ENCODE measurements around the gene SYT7.
A peak's percentile ranks its signal among the peaks of the same experiment; 100 is the strongest.

Gene SYT7

DNA sequence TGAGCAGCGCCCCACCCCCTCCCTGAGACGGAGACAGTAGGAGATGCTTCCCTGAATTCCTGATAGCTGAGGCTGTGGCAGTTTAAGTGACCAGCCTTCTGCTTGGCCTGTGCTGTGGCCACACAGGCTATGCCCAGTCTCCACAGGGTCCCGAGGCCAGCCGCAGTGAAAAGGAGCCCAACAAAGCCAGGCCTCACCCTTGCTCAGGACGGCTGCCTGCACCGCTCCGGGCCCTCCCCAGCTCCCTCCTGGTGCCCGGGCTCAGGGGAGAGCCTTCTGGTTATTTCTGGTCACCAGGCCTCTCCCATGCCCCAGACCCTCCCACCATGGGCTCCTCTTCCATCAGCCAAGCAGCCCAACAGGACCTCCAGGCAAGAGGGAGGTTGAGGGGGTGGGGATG lies 43.5 kb downstream of the SYT7 start:
- Histone ChIP-seq H3K4me3 (ENCODE audit: low read length) (no peak overlapping the region), H3K9me3 (ENCODE audit: control insufficient read depth, insufficient read depth, low read length) (no peaks in the 10 kb centered on the region), H3K4me1 (ENCODE audit: control insufficient read depth, insufficient read depth, low read length) (peaks cover 17% of the 10 kb centered on the region), H3K27me3 (ENCODE audit: control insufficient read depth, insufficient read depth, low read length) (no peaks in the 10 kb centered on the region), H3K27ac (ENCODE audit: low read length) (no peak overlapping the region), H3K36me3 (ENCODE audit: control insufficient read depth, insufficient read depth, low read length) (no peaks in the 10 kb centered on the region)
- DNase-seq (ENCODE audit: low read depth, low spot score), result no peak
- no CpG with 5 or more reads among the region's 8 CpGs for WGBS (ENCODE audit: insufficient coverage, insufficient read length)

DNA sequence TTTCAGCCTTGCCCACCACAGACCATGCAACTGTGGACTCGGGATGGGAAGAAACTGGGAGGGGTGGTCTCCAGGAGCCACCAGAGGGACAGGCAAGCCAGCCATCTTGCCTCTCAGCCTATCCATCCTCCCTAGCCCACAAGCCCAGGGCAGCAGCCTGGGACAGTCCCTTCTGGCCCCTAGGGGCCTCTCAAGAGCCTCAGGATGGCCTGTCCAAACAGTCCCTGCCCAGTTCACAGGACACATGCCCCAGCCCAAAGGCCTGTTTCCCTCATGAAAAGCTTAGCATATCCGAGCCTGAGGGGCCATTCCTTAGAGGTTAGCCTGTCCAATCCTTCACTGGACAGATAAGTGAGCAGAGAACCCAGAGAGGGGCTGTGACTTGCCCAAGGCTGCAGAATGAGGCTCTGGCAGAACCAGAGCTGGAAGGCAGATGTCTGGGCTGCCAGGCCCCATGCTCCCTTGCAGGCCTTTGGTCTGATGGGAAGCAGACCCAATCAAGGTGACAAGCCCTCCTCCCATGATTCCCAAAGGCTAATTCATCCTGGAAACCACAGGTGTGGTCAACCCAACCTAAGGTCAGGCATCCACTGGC lies 44.1 kb downstream of the SYT7 start:
- no peaks in the 10 kb centered on the region for H3K36me3 ChIP-seq (ENCODE audit: control insufficient read depth, insufficient read depth, low read length)
- H3K27me3 ChIP-seq (ENCODE audit: control insufficient read depth, insufficient read depth, low read length), result no peaks in the 10 kb centered on the region
- no peak overlapping the region for H3K27ac ChIP-seq (ENCODE audit: low read length)
- H3K9me3 ChIP-seq (ENCODE audit: control insufficient read depth, insufficient read depth, low read length), result no peaks in the 10 kb centered on the region
- DNase-seq (ENCODE audit: low read depth, low spot score), result no peak
- H3K4me1 ChIP-seq (ENCODE audit: control insufficient read depth, insufficient read depth, low read length), result peaks cover 11% of the 10 kb centered on the region
- no CpG with 5 or more reads among the region's 2 CpGs for WGBS (ENCODE audit: insufficient coverage, insufficient read length)
- H3K4me3 ChIP-seq (ENCODE audit: low read length), result no peak overlapping the region

DNA sequence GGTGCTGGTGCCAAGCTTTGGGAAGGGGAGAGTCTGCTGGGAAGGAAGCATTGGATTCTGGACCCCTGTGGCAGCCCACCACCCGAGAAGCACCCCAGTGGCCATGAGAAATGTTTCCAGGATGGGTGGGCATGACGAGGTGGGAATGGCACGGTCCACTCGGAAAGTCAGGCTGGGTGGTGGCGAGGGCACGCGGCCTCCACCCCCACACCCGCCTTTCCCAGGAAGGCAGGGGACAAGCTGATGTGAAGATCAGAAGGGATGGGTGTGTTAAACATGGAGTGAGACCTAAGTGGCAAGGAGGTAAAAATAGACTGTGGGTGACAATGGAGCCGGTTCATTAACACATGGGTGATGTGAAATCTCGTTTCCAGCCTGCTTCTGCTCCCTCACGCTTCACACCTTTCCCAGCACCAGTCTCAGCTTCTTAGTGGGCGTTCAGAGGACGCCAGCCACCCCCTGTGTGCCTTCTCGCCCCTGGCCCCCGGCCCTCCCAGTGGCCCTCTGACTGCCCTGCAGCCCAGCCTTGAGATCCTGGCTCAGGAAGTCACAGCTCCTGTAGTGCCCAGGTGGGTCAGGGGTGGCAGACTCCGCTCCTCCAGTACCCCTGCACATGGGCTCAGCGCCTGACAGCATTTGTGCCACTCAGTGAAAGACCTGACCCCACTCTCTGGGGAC lies 44.7 kb downstream of the SYT7 start:
- Histone ChIP-seq H3K4me1 (ENCODE audit: control insufficient read depth, insufficient read depth, low read length) (peaks cover 9% of the 10 kb centered on the region), H3K27ac (ENCODE audit: low read length) (no peak overlapping the region), H3K27me3 (ENCODE audit: control insufficient read depth, insufficient read depth, low read length) (no peaks in the 10 kb centered on the region), H3K36me3 (ENCODE audit: control insufficient read depth, insufficient read depth, low read length) (no peaks in the 10 kb centered on the region), H3K9me3 (ENCODE audit: control insufficient read depth, insufficient read depth, low read length) (no peaks in the 10 kb centered on the region), H3K4me3 (ENCODE audit: low read length) (no peak overlapping the region)
- no peak for DNase-seq (ENCODE audit: low read depth, low spot score)
- WGBS (ENCODE audit: insufficient coverage, insufficient read length), result no CpG with 5 or more reads among the region's 17 CpGs

DNA sequence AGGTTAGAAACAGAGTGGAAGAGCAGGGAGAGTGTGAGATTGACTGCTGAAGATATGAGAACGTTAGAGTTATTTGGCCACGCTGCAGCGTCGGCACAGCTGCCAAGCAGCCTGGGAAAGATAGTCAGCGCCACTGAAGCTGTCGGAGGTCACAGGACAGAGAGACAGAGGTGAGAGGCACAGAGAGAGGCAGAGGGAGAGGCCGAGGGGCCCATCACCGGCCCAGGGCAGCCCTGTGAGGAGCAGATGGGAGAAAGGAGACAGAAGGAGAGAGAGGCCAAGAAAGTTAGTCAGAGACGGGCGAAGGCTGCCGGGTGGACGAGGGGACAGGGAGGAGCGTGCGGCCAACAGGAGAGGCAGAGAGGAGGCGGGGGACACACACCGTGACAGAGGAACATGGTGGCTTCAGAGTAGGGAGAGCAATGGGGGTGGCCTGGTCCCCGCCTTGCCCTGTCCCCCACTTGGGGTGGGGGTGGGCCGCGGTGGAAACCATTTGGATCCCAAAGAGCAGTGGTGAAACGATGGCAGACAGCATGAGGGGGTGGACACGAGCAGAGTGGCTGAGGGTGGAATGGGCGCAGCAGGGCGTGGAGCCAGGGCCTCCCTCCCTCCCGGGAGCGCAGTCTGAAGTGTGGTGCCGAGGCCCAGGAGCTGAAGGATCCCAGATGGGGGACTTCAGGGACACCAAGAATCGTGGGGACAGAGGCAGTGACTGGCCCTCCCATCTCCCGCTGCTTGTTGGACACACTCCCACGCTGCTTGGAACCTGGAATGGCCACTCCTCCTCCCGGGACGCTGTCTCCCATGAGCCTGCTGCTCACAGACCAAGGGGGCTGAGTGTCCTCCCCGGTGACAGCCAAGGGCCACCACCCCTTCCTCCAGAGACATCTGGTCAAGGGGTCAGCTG lies 45.7 kb downstream of the SYT7 start:
- no peak overlapping the region for H3K27ac ChIP-seq (ENCODE audit: low read length)
- H3K36me3 ChIP-seq (ENCODE audit: control insufficient read depth, insufficient read depth, low read length), result no peaks in the 10 kb centered on the region
- no peaks in the 10 kb centered on the region for H3K27me3 ChIP-seq (ENCODE audit: control insufficient read depth, insufficient read depth, low read length)
- peaks cover 4% of the 10 kb centered on the region for H3K4me1 ChIP-seq (ENCODE audit: control insufficient read depth, insufficient read depth, low read length)
- no CpG with 5 or more reads among the region's 32 CpGs for whole genome bisulfite sequencing (ENCODE audit: insufficient coverage, insufficient read length)
- no peaks in the 10 kb centered on the region for H3K9me3 ChIP-seq (ENCODE audit: control insufficient read depth, insufficient read depth, low read length)
- H3K4me3 ChIP-seq (ENCODE audit: low read length), result no peak overlapping the region
- DNase-seq (ENCODE audit: low read depth, low spot score), result no peak

DNA sequence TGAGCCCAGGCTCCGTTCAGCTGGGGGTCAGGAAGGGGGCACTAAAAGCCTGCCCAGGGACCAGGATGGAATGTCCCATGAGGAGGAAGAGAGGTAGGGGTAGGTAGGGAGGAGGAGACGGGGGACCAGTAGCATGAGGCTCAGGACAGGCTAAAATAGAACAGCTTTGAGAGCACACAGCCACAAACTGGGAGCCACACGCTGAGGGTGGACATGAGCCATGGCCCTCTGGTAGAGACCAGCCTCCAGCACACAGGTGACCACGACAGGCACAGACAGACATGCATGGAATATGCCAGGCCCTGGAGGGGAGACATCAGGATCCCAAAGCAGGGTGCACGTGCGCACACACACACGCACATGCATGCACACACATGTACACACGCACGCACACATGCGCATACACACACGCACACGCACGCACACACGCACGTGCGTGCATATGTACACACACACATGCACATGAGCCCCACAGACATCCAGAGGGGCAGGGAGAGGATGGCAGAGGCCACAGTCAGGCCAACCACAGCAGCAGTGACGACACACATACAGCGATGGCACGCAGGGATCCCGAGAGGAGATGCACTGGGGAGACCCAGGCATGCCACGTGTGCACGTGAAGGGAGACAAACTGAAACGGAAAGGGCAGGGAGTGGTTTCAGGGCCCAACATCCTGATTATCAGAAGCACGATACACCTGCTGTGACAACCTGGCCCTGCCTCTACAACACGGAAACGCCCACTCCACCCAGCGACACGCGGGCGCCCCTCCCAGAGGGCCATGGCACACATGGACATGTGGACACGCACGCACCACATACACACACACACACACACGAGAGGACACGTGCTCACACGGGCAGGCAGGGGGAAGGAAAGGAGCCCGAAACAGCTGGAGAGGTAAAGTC lies 46.6 kb downstream of the SYT7 start:
- Histone ChIP-seq H3K4me3 (ENCODE audit: low read length) (no peak overlapping the region), H3K27ac (ENCODE audit: low read length) (no peak overlapping the region), H3K9me3 (ENCODE audit: control insufficient read depth, insufficient read depth, low read length) (no peaks in the 10 kb centered on the region), H3K4me1 (ENCODE audit: control insufficient read depth, insufficient read depth, low read length) (peaks cover 1% of the 10 kb centered on the region; the same call in 1 of the 2 replicates), H3K36me3 (ENCODE audit: control insufficient read depth, insufficient read depth, low read length) (no peaks in the 10 kb centered on the region), H3K27me3 (ENCODE audit: control insufficient read depth, insufficient read depth, low read length) (no peaks in the 10 kb centered on the region)
- DNase-seq (ENCODE audit: low read depth, low spot score), result no peak
- WGBS (ENCODE audit: insufficient coverage, insufficient read length), result no CpG with 5 or more reads among the region's 36 CpGs

DNA sequence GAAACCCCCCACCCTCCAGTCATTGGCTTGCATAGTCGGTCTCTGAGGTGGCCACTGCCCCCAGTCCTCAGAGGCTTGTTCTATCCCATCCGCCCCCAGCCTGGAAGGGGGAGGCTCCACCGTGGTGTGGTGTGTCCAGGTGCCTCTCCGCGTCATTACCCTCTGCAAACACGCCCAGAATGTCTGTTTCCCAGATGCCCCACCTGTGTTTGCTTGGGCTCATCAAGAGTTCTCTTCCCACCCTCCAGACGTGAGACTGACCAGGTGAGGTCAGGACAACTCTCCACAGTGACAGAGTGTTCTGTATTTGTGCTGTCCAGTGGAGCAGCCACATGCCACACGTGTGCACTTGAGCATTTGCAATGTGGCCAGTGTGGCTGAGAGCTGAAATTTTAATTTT lies 47.5 kb downstream of the SYT7 start:
- no peaks in the 10 kb centered on the region for H3K36me3 ChIP-seq (ENCODE audit: control insufficient read depth, insufficient read depth, low read length)
- no peak overlapping the region for H3K4me3 ChIP-seq (ENCODE audit: low read length)
- H3K4me1 ChIP-seq (ENCODE audit: control insufficient read depth, insufficient read depth, low read length), result peaks cover 3% of the 10 kb centered on the region
- no peak overlapping the region for H3K27ac ChIP-seq (ENCODE audit: low read length)
- H3K27me3 ChIP-seq (ENCODE audit: control insufficient read depth, insufficient read depth, low read length), result no peaks in the 10 kb centered on the region
- no peak for DNase-seq (ENCODE audit: low read depth, low spot score)
- no peaks in the 10 kb centered on the region for H3K9me3 ChIP-seq (ENCODE audit: control insufficient read depth, insufficient read depth, low read length)
- WGBS (ENCODE audit: insufficient coverage, insufficient read length), result no CpG with 5 or more reads among the region's 8 CpGs

DNA sequence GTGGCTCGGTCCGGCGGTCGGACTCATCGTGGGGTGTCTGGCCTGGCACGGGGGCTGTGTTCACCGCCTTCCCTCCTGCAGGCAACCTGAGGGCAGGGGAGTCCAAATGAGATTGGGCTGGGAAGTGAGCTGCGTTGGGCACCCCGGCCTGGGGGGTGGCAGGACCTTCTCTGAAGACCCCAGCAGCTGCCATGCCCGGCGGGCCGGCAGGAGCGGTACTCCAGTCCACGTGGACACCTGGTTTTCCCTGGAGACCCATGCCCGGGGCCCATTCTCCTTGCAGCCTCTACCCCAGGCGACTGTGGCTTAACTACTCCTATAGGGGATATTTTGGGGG lies 47.9 kb downstream of the SYT7 start:
- Histone ChIP-seq H3K4me1 (ENCODE audit: control insufficient read depth, insufficient read depth, low read length) (peaks cover 6% of the 10 kb centered on the region), H3K4me3 (ENCODE audit: low read length) (no peak overlapping the region), H3K27ac (ENCODE audit: low read length) (no peak overlapping the region), H3K9me3 (ENCODE audit: control insufficient read depth, insufficient read depth, low read length) (no peaks in the 10 kb centered on the region), H3K36me3 (ENCODE audit: control insufficient read depth, insufficient read depth, low read length) (no peaks in the 10 kb centered on the region), H3K27me3 (ENCODE audit: control insufficient read depth, insufficient read depth, low read length) (no peaks in the 10 kb centered on the region)
- DNase-seq (ENCODE audit: low read depth, low spot score), result no peak
- no CpG with 5 or more reads among the region's 16 CpGs for WGBS (ENCODE audit: insufficient coverage, insufficient read length)

DNA sequence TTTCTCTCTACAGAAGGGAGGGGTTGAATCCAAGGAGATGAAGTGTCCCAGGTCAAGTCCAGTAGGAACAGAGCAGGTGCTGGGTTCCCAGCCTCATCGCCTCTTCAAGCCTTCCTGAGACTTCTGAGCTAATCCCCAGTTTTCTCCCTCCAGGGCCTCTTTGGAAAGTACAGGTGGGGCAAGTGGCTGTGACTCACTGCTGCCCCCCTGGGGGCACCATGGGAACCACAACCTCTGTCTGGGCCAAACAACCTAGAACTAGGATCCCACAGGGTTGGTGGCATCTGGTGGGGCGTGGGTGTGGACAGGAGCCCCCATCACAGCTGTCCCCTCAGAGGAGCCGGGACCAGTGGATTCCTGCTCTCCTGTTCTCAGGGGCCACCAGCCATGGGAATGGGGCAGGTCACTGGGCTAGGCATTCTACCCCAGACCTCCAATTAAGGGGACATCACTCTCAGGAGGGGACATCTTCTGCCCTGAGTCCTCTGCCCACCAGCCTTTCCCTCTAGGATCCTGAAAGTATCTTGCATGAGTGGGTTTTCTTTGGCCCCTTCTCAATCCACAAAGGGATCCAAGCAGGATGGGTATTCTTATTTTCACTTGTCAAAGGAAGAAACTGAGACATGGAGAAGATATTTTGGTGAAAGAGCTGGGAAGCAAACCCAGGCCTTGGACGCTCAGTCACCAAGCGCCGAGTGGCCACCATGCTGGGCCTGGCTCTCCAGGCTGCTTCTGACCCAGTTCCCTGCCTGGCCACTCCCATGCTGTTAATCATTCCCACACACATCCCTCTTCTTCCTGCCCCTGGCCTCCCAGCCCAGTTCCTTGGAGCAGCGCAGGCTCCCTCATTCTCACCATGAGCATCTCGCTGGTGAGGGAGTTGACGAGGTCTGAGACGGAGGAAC lies 48.5 kb downstream of the SYT7 start:
- Histone ChIP-seq H3K36me3 (ENCODE audit: control insufficient read depth, insufficient read depth, low read length) (no peaks in the 10 kb centered on the region), H3K4me3 (ENCODE audit: low read length) (no peak overlapping the region), H3K4me1 (ENCODE audit: control insufficient read depth, insufficient read depth, low read length) (peaks cover 6% of the 10 kb centered on the region), H3K27ac (ENCODE audit: low read length) (no peak overlapping the region), H3K27me3 (ENCODE audit: control insufficient read depth, insufficient read depth, low read length) (no peaks in the 10 kb centered on the region), H3K9me3 (ENCODE audit: control insufficient read depth, insufficient read depth, low read length) (no peaks in the 10 kb centered on the region)
- no CpG with 5 or more reads among the region's 10 CpGs for WGBS (ENCODE audit: insufficient coverage, insufficient read length)
- DNase-seq (ENCODE audit: low read depth, low spot score), result peak; percentile 76

- H3K4me3 ChIP-seq (ENCODE audit: low read length), result no peak overlapping the region
- no peak for DNase-seq (ENCODE audit: low read depth, low spot score)
- H3K27me3 ChIP-seq (ENCODE audit: control insufficient read depth, insufficient read depth, low read length), result no peaks in the 10 kb centered on the region
- H3K27ac ChIP-seq (ENCODE audit: low read length), result no peak overlapping the region
- H3K36me3 ChIP-seq (ENCODE audit: control insufficient read depth, insufficient read depth, low read length), result no peaks in the 10 kb centered on the region
- no peaks in the 10 kb centered on the region for H3K9me3 ChIP-seq (ENCODE audit: control insufficient read depth, insufficient read depth, low read length)
- H3K4me1 ChIP-seq (ENCODE audit: control insufficient read depth, insufficient read depth, low read length), result peaks cover 5% of the 10 kb centered on the region
- no CpG with 5 or more reads among the region's 3 CpGs for WGBS (ENCODE audit: insufficient coverage, insufficient read length)
These were observed 49.8 kb downstream of the SYT7 start for GRCh38 chr11:61531044-61531443.
